Loucy (cell line): ENCODE data around the gene STAC2.

ENCODE experiments used
- EZH2phosphoT487 ChIP-seq: fragments of 200-600 bp; IDR thresholded peaks from 2 replicates; pipeline ENCODE4 v1.6.1; 2018; ENCODE audit warnings: antibody characterized with exemption, mild to moderate bottlenecking, moderate library complexity, borderline replicate concordance
- TF ChIP-seq, protein P1 (sequence below): fragments of 200-600 bp; sonication (generic); conservative IDR thresholded peaks from 2 replicates; pipeline ENCODE4 v1.5.1; 2014; ENCODE audit warnings: mild to moderate bottlenecking, antibody characterized with exemption, low read length

DNA sequence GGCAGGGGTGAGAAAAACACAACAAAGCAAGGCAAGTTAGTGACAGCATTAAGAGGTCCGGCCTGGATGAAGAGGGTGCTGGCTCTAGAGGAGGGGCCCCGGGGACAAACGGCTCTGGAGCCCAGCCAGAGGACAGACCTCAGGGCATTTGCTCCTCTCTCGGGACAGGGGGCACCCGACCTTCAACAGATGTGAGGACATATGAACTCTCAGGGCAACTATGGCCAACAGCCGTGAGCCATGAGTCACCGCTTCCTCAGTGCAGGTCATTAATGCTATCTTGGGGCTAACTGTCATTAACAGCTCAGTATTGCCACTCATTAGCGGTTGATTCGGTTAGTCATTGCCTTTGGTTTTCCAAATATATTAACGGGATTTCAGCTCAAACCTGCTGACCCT lies 50.1 kb downstream of the STAC2 start:
- TF ChIP-seq, protein P1, sequence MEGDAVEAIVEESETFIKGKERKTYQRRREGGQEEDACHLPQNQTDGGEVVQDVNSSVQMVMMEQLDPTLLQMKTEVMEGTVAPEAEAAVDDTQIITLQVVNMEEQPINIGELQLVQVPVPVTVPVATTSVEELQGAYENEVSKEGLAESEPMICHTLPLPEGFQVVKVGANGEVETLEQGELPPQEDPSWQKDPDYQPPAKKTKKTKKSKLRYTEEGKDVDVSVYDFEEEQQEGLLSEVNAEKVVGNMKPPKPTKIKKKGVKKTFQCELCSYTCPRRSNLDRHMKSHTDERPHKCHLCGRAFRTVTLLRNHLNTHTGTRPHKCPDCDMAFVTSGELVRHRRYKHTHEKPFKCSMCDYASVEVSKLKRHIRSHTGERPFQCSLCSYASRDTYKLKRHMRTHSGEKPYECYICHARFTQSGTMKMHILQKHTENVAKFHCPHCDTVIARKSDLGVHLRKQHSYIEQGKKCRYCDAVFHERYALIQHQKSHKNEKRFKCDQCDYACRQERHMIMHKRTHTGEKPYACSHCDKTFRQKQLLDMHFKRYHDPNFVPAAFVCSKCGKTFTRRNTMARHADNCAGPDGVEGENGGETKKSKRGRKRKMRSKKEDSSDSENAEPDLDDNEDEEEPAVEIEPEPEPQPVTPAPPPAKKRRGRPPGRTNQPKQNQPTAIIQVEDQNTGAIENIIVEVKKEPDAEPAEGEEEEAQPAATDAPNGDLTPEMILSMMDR = no peak
- TF ChIP-seq EZH2phosphoT487 = no peak
